HG03378 (cell line): ENCODE results near the gene CFAP119.
"Not testable (repeated sequence)": the region's sequence is repeated elsewhere in the genome, so short reads cannot be mapped to it uniquely, and the experiment has no call there.

ENCODE experiments used
- ATAC-seq: cut with Tn5 transposase; IDR thresholded peaks from one replicate; pipeline ENCODE4 v1.9.1; 2021; ENCODE audit warnings: mild to moderate bottlenecking, moderate library complexity; ENCODE audit not compliant: unreplicated experiment

The CFAP119 gene

GRCh38 chr16:30761928-30762902 lies at the start of gene CFAP119, which contains the start of gene RNF40:
TSS of gene CFAP119 (minus strand) at chr16:30762062. CDS start at chr16:30761748, 314 bp downstream.
TSS of gene RNF40 (plus strand) at chr16:30762322. CDS start at chr16:30762546, 224 bp downstream.
- ATAC-seq, result peak; percentile 78

- not testable (repeated sequence) for ATAC-seq
These were observed 47.8 kb upstream of the CFAP119 start for GRCh38 chr16:30809675-30810074.

- not testable (repeated sequence) for ATAC-seq
These were observed 47.1 kb upstream of the CFAP119 start for GRCh38 chr16:30808890-30809426.

DNA sequence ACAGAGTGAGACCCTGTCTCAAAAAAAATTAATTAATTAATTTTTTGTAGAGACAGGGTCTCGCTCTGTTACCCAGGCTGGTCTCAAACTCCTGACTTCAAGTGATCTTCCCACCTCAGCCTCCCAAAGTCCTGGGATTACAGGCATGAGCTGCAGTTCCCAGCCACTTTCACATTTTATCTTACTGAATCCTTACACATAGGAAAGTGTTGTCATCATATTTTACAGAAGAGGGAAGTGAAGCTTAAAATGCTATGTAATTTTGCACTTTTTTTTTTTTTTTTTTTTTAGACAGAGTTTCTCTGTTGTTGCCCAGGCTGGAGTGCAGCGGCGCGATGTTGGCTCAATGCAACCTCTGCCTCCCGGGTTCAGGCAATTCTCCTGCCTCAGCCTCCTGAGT lies 46.3 kb upstream of the CFAP119 start:
- no peak for ATAC-seq

DNA sequence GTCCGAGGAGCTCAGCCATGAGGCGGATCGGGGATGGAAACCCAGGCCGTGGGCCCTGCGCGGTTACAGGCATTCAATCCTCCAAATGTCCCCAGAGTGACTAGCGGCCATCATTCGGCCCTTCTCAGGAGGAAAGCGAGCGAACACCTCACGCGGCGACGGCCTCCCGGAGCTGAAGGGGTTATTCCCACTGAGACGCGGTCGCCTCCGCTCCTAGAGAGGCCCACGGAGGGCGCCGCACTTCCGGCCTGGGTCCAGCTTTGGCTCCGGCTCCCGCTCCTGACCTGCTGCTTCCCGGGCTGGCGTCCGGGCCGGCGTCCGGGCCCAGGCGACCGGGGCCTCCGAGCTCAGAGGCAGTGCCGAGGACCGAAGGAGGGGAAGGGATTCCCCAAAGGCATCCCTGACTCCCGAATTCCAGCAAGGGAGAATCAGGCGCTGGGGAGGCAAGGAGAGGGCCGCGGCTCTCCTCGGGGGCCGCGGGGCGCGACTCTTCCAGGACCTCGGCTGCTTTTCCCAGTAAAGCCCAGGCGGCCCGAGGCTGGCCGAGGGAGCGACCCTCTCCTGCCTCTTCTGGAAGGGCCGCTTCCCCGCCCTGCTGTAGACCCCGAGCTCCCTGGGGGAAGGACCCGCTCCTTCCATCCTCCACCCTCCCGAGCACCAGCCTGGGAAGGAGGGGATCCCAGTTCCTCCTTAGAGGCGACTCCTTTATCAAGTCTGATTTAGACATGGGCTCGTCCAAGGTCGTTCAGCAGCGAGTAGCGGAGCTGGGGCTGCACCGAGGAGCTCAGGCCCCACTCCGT lies 43.7 kb upstream of the CFAP119 start:
- ATAC-seq, result no peak

GRCh38 chr16:30805056-30805369 lies 43.2 kb upstream of the CFAP119 start:
- ATAC-seq, result no peak

DNA sequence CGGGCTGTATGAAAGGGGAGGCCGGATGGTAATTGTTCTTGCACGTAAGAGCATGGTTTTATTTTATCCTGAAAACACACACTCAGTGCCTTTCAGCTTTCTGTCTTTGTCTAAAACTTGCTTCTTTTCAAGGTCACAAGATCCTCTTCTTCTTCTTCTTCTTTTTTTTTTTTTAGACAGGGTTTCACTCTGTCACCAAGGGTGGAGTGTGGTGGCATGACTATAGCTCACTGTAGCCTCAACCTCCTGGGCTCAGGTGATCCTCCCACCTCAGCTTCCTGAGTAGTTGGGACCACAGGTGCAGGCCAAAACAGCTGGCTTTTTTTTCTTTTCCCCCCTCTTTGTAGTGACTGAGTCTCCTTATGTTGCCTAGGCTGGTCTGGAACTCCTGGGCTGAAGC lies 41.1 kb upstream of the CFAP119 start:
- ATAC-seq, result no peak

GRCh38 chr16:30797670-30798309 lies 35.9 kb upstream of the CFAP119 start:
- no peak for ATAC-seq

GRCh38 chr16:30794634-30795033 lies 32.8 kb upstream of the CFAP119 start:
- no peak for ATAC-seq

DNA sequence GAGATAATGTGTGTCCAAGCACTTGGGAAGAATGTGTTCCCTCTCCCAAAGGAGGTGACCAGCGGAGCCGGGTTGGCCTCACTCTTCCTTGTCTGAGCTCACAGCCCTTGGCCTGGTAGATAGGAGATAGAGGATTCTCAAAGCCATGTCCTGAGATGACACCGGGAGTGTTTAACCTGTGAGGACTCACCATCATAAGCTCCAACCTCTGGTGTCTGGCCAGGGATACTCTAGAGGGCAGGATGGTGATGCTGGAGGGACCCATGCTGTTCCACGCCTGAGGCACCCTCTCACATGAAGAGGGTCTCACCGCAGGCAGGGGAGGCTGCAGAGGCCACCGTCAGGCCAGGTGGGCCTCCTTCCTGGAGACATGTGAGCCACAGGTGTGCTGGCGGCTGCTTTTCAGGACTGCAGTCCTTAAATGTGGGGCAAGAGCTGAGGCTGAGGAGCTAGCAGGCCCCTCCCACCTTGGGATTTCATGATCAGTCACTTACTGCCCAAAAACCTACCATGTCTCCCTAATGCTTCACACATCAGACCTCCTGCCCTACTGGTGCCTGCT lies 31.7 kb upstream of the CFAP119 start:
- ATAC-seq, result no peak

GRCh38 chr16:30787613-30788378 lies 25.9 kb upstream of the CFAP119 start:
- no peak for ATAC-seq

- ATAC-seq, result no peak
These were observed 25.2 kb upstream of the CFAP119 start, which contains the start of gene ZNF629 for GRCh38 chr16:30786936-30787612. TSS of gene ZNF629 (minus strand) at chr16:30787205. CDS start at chr16:30784482, 2,723 bp downstream.

- ATAC-seq, result no peak
These were observed 24.5 kb upstream of the CFAP119 start for GRCh38 chr16:30786115-30786935.

GRCh38 chr16:30785126-30786106 lies 23.6 kb upstream of the CFAP119 start:
- ATAC-seq, result no peak

DNA sequence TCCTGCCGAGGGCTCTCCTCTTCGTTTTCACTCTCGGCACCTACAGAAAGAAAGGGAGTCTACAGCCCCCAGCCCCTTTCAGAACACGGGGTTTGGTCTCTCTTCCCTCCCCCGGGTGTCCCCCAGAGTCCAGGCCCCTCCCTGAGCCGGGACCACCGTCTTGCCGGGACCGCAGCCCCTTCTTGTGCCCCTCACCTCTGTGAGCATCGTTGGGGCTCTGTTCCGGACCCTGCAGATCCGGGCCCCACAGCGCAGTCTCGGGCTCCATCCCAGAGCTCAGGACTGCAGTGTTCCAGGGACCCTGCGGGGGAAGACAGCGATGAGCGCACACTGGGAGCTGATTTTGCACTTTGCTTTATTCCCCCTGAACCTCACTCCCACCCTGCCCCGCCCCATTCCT lies 22.4 kb upstream of the CFAP119 start:
- no peak for ATAC-seq

DNA sequence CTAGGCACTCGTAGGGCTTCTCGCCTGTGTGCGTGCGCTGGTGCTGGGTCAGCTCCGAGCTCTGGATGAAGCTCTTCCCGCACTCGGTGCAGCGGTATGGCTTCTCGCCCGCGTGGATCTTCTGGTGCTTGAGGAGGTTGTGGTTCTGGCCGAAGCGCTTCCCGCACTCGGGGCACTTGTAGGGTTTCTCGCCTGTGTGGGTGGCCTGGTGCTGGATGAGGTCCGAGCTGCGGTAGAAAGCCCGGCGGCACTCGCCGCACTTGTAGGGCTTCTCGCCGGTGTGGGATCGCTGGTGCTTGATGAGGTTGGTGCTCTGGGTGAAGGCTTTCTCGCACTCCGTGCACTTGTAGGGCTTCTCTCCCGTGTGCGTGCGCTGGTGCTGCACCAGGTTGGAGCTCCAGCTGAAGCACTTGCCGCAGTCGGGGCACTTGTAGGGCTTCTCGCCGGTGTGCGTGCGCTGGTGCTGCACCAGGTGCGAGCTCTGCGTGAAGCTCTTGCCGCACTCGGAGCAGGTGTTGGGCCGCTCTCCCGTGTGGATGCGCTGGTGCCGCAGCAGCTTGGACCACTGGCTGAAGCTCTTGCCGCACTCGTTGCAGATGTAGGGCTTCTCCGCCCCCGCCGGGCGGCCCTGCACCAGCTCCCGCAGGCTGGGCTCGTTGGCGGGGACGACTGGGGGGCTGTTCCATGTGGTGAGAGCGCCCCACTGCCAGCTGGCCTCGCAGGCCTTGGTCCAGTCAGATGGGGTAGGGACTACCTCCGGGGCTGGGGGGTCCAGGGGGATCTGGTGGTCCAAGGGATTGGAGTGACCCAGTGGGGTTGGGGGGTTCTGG lies 21.6 kb upstream of the CFAP119 start:
- no peak for ATAC-seq
